ENCODE results near the gene DPP9. TPM values are rescaled to one million over a fixed set of nuclear protein-coding genes. Genes with fewer than 3 reads are reported as not detected.

DPP9 gene
- polyA plus RNA-seq, 1 of the 3 experiments (the other 2 are of a cell fraction) = 17.1 TPM

- TF ChIP-seq ZBTB33 (IDR thresholded peaks at IDR 0.05; ENCODE audit: borderline replicate concordance, low read depth) (no peak), MXI1 (IDR thresholded peaks at IDR 0.05; ENCODE audit: low read depth, low read length) (no peak), PBX3 (IDR thresholded peaks at IDR 0.05) (peak; percentile 58), TAF1 (IDR thresholded peaks at IDR 0.05; ENCODE audit: borderline replicate concordance, low read depth, low read length) (no peak), SMC3 (IDR thresholded peaks at IDR 0.05; ENCODE audit: low read depth, low read length) (no peak), MEF2A (IDR thresholded peaks at IDR 0.05; ENCODE audit: borderline replicate concordance, low read depth) (no peak), RAD21 (IDR thresholded peaks at IDR 0.05; ENCODE audit: low read length) (no peak), REST (IDR thresholded peaks at IDR 0.05; ENCODE audit: low read depth, low read length) (0 out of 2 replicates have a peak, but pooled peaks have one; percentile 24), RFX5 (IDR thresholded peaks at IDR 0.05; ENCODE audit: low read length) (no peak), GATA2 (CRISPR knock-in tag; IDR thresholded peaks at IDR 0.05) (no peak), YY1 (IDR thresholded peaks at IDR 0.05; ENCODE audit: low read depth) (0 out of 2 replicates have a peak, but pooled peaks have one; percentile 23), MAX (IDR thresholded peaks at IDR 0.05; ENCODE audit: low read depth) (peak; percentile 92)
Measured at GRCh38 chr19:4713384-4713951, 10.2 kb downstream of the DPP9 start (continued).

GRCh38 chr19:4712771-4713170, 10.9 kb downstream of the DPP9 start:
- no peaks in the 10 kb centered on the region for H3K9me3 ChIP-seq
- H3F3A ChIP-seq (replicated peaks; ENCODE audit: insufficient read depth) = peaks cover 12% of the 10 kb centered on the region
- peaks cover 46% of the 10 kb centered on the region; the same call in 1 of the 2 replicates for H3K79me2 ChIP-seq (ENCODE audit: insufficient read depth)
- peak; percentile 18 for DNase-seq
- H3K9ac ChIP-seq = 0 out of 2 replicates have a peak overlapping the region, but pooled peaks have one; percentile 31
- H3K27me3 ChIP-seq (ENCODE audit: insufficient read depth) = no peaks in the 10 kb centered on the region
- WGBS (ENCODE audit: low lambda C conversion rate) = 98% methylated on average over 7 of the region's 14 CpGs
- no peaks in the 10 kb centered on the region for H3K9me2 ChIP-seq
- H3K4me3 ChIP-seq (ENCODE audit: low read depth in 2 of 2, low read length in 1 of 2) = no peak overlapping the region
- H3K27ac ChIP-seq (ENCODE audit: low read depth in 2 of 2, low read length in 1 of 2) = peak overlapping the region in 1 of 2 experiments; percentile 68; a peak in 2 of 4 replicates
- H4K20me1 ChIP-seq (ENCODE audit: insufficient read depth) = no peaks in the 10 kb centered on the region
- CTCF ChIA-PET = no interaction called here
- POLR2A ChIA-PET = no interaction called here
- H3K4me2 ChIP-seq = peak overlapping the region; percentile 51; the same call in 1 of the 2 replicates
- H3K36me3 ChIP-seq (replicated peaks in 1 of 2; ENCODE audit: control insufficient read depth in 1 of 2, insufficient read depth in 2 of 2, low read length in 1 of 2) = peaks cover 40 to 41% of the 10 kb centered on the region in 2 experiments
- H2AFZ ChIP-seq (ENCODE audit: low read depth) = no peak overlapping the region
- peaks cover 0 to 17% of the 10 kb centered on the region in 2 experiments; a peak in 2 of 4 replicates for H3K4me1 ChIP-seq (ENCODE audit: control insufficient read depth in 1 of 2, insufficient read depth in 2 of 2, low read depth in 1 of 2, low read length in 1 of 2)
- TF ChIP-seq NRF1 (IDR thresholded peaks at IDR 0.05; ENCODE audit: low read depth, low read length) (no peak), FOXJ3 (CRISPR knock-in tag; IDR thresholded peaks at IDR 0.05) (no peak), USF2 (IDR thresholded peaks at IDR 0.05; ENCODE audit: borderline replicate concordance, low read depth, low read length) (no peak), YY1 (IDR thresholded peaks at IDR 0.05; ENCODE audit: low read depth) (no peak), GATA2 (CRISPR knock-in tag; IDR thresholded peaks at IDR 0.05) (no peak), PBX3 (IDR thresholded peaks at IDR 0.05) (no peak), NFIC (IDR thresholded peaks at IDR 0.05; ENCODE audit: borderline replicate concordance) (no peak), FOXM1 (IDR thresholded peaks at IDR 0.05; ENCODE audit: low read depth) (no peak), TAF1 (IDR thresholded peaks at IDR 0.05; ENCODE audit: borderline replicate concordance, low read depth, low read length) (no peak), CTCF (IDR thresholded peaks at IDR 0.05) (no peak), TEAD4 (IDR thresholded peaks at IDR 0.05; ENCODE audit: borderline replicate concordance, insufficient read depth) (no peak)
